Measurements from ENCODE around the gene GNG2. TPM values are rescaled to one million over a fixed set of nuclear protein-coding genes. Genes with fewer than 3 reads are reported as not detected.
A peak's percentile ranks its signal among the peaks of the same experiment; 100 is the strongest.

Gene GNG2
- total and polyA plus RNA-seq, 9 of the 15 experiments (the other 6 are each of a cell fraction or from before 2014, with no cell fraction given): 0.18 TPM; not detected in 8

DNA sequence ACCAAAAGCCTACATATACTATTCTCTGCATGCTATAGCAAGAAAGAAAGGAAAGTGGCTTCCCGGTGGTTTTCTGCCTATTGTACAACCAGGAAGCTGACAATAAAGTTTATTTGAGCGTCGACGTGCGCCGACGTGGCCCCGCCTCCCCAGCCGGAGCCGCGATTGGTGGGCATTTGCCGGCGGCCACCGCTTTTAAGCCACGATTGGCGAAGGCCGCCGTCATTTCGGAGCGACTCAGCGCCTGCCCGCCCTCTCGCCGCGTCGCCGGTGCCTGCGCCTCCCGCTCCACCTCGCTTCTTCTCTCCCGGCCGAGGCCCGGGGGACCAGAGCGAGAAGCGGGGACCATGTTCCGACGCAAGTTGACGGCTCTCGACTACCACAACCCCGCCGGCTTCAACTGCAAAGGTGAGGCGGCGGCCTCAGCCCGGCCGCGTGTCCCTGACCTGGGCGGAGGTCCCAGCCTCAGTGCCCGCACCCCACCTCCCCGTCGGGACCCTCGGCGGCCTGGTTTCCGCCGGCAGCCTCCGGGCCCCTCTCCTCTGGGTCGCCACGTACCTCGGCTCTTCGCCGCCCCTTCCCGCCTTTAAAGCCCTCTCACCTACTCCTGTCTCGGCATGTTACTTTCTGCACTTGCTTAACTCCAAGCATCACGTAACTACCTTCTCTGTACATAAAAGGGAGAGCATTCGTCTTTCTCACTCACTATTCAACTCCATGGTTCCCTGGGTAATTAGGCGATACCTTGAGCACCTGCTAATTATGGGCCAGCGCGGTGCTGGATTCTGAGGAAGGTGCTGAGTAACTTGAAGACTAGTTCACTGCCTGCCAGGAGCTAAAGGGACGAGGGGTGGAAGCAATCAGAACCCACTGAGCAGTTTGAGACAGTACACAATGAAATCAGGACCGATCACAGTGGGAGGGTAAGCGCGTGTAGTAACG is 129.2 kb downstream of the GNG2 start, which contains the start of gene RTRAF (continued):
- TF ChIP-seq HNRNPK (IDR thresholded peaks at IDR 0.05; ENCODE audit: low read depth, low read length, poor library complexity, severe bottlenecking) (no peak), POLR2A (conservative IDR thresholded peaks at IDR 0.05) (peak; percentile 77), HDGF (IDR thresholded peaks at IDR 0.05) (no peak), ZC3H4 (CRISPR knock-in tag; IDR thresholded peaks at IDR 0.05; ENCODE audit: borderline replicate concordance) (no peak), ZKSCAN3 (CRISPR knock-in tag; IDR thresholded peaks at IDR 0.05) (no peak), CHD2 (IDR thresholded peaks at IDR 0.05; ENCODE audit: low read depth, low read length) (peak; percentile 58), PPARD (CRISPR knock-in tag; IDR thresholded peaks at IDR 0.05) (no peak), SETDB1 (IDR thresholded peaks at IDR 0.05; ENCODE audit: low read length) (no peak), RHOXF2B (CRISPR knock-in tag; conservative IDR thresholded peaks at IDR 0.05) (no peak), KLF6 (CRISPR knock-in tag; IDR thresholded peaks at IDR 0.05; ENCODE audit: borderline replicate concordance) (no peak), ATF1 (CRISPR knock-in tag; IDR thresholded peaks at IDR 0.05) (peak; percentile 78), ATF1 (tag; IDR thresholded peaks at IDR 0.05) (peak; percentile 96), HDAC8 (tag; IDR thresholded peaks at IDR 0.05) (no peak), ZNF354B (CRISPR knock-in tag; IDR thresholded peaks at IDR 0.05) (no peak), DNMT1 (IDR thresholded peaks at IDR 0.05) (no peak), SNIP1 (IDR thresholded peaks at IDR 0.05; ENCODE audit: low read depth) (no peak), ZNF140 (CRISPR knock-in tag; IDR thresholded peaks at IDR 0.05) (no peak), EP300 (IDR thresholded peaks at IDR 0.05; ENCODE audit: low read length) (no peak)
- TF ChIP-seq, protein P1, sequence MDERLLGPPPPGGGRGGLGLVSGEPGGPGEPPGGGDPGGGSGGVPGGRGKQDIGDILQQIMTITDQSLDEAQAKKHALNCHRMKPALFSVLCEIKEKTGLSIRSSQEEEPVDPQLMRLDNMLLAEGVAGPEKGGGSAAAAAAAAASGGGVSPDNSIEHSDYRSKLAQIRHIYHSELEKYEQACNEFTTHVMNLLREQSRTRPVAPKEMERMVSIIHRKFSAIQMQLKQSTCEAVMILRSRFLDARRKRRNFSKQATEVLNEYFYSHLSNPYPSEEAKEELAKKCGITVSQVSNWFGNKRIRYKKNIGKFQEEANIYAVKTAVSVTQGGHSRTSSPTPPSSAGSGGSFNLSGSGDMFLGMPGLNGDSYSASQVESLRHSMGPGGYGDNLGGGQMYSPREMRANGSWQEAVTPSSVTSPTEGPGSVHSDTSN (CRISPR knock-in tag; IDR thresholded peaks at IDR 0.05; ENCODE audit: low read depth): no peak
- TF ChIP-seq, protein P1 (tag; conservative IDR thresholded peaks at IDR 0.05; ENCODE audit: low read depth): peak; percentile 83
- TF ChIP-seq, protein P2, sequence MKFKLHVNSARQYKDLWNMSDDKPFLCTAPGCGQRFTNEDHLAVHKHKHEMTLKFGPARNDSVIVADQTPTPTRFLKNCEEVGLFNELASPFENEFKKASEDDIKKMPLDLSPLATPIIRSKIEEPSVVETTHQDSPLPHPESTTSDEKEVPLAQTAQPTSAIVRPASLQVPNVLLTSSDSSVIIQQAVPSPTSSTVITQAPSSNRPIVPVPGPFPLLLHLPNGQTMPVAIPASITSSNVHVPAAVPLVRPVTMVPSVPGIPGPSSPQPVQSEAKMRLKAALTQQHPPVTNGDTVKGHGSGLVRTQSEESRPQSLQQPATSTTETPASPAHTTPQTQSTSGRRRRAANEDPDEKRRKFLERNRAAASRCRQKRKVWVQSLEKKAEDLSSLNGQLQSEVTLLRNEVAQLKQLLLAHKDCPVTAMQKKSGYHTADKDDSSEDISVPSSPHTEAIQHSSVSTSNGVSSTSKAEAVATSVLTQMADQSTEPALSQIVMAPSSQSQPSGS (CRISPR knock-in tag; IDR thresholded peaks at IDR 0.05): no peak
- TF ChIP-seq, protein P3, sequence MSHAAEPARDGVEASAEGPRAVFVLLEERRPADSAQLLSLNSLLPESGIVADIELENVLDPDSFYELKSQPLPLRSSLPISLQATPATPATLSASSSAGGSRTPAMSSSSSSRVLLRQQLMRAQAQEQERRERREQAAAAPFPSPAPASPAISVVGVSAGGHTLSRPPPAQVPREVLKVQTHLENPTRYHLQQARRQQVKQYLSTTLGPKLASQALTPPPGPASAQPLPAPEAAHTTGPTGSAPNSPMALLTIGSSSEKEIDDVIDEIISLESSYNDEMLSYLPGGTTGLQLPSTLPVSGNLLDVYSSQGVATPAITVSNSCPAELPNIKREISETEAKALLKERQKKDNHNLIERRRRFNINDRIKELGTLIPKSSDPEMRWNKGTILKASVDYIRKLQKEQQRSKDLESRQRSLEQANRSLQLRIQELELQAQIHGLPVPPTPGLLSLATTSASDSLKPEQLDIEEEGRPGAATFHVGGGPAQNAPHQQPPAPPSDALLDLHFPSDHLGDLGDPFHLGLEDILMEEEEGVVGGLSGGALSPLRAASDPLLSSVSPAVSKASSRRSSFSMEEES (CRISPR knock-in tag; IDR thresholded peaks at IDR 0.05): no peak
- TF ChIP-seq, protein P4, sequence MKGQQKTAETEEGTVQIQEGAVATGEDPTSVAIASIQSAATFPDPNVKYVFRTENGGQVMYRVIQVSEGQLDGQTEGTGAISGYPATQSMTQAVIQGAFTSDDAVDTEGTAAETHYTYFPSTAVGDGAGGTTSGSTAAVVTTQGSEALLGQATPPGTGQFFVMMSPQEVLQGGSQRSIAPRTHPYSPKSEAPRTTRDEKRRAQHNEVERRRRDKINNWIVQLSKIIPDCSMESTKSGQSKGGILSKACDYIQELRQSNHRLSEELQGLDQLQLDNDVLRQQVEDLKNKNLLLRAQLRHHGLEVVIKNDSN (CRISPR knock-in tag; IDR thresholded peaks at IDR 0.05): no peak
